ENCODE data around the gene KCNN1.

KCNN1 gene

GRCh38 chr19:17947815-17948513 lies 18.9 kb upstream of the KCNN1 start:
- DNase-seq (ENCODE audit: low spot score) = peak; percentile 96

- DNase-seq (ENCODE audit: low spot score) = no peak
Observed at GRCh38 chr19:17948514-17948900, 18.4 kb upstream of the KCNN1 start.

- DNase-seq (ENCODE audit: low spot score) = no peak
Observed at GRCh38 chr19:17948931-17949930, 17.7 kb upstream of the KCNN1 start.

- no peak for DNase-seq (ENCODE audit: low spot score)
Observed at GRCh38 chr19:17949956-17950309, 17.0 kb upstream of the KCNN1 start.

- DNase-seq (ENCODE audit: low spot score) = no peak
Observed at GRCh38 chr19:17950310-17951156, 16.4 kb upstream of the KCNN1 start.

- no peak for DNase-seq (ENCODE audit: low spot score)
Observed at GRCh38 chr19:17951157-17951989, 15.5 kb upstream of the KCNN1 start.

- DNase-seq (ENCODE audit: low spot score) = no peak
Observed at GRCh38 chr19:17951990-17952976, 14.6 kb upstream of the KCNN1 start.

- no peak for DNase-seq (ENCODE audit: low spot score)
Observed at GRCh38 chr19:17953316-17953801, 13.5 kb upstream of the KCNN1 start.

- no peak for DNase-seq (ENCODE audit: low spot score)
Observed at GRCh38 chr19:17953869-17954268, 13.0 kb upstream of the KCNN1 start.

- DNase-seq (ENCODE audit: low spot score) = no peak
Observed at GRCh38 chr19:17954401-17954800, 12.5 kb upstream of the KCNN1 start.

GRCh38 chr19:17957149-17957849 lies 9.6 kb upstream of the KCNN1 start:
- no peak for DNase-seq (ENCODE audit: low spot score)

- no peak for DNase-seq (ENCODE audit: low spot score)
Observed at GRCh38 chr19:17957885-17958284, 9.0 kb upstream of the KCNN1 start.

- DNase-seq (ENCODE audit: low spot score) = no peak
Observed at GRCh38 chr19:17963936-17964691, 2.8 kb upstream of the KCNN1 start.

- DNase-seq (ENCODE audit: low spot score) = no peak
Observed at GRCh38 chr19:17965370-17966128, 1.4 kb upstream of the KCNN1 start.

GRCh38 chr19:17966129-17966483 lies 801 bp upstream of the KCNN1 start:
- no peak for DNase-seq (ENCODE audit: low spot score)

- DNase-seq (ENCODE audit: low spot score) = no peak
Observed at GRCh38 chr19:17967257-17968051, 547 bp downstream of the KCNN1 start.

- no peak for DNase-seq (ENCODE audit: low spot score)
Observed at GRCh38 chr19:17968362-17968761, 1.5 kb downstream of the KCNN1 start.
